Bronchial epithelial cell (primary cell): ENCODE data around the gene TAX1BP3. TPM values are rescaled to one million over a fixed set of nuclear protein-coding genes. Genes with fewer than 3 reads are reported as not detected.

Experiments used
- DNase-seq: peaks from one replicate; pipeline ENCODE4 v3.0.0-alpha.2; 2010; ENCODE audit warnings: low read depth
- FAIRE-seq: peaks from 2 replicates; lab custom pipeline; 2011; peaks lifted over from hg19 to GRCh38; lab: Jason Lieb, UNC
- H3K27me3 ChIP-seq: 2 replicates; pipeline ENCODE4 v1.5.1; 2011; ENCODE audit warnings: low read length; ENCODE audit not compliant: control insufficient read depth, insufficient read depth
- H3K36me3 ChIP-seq: 2 replicates; pipeline ENCODE4 v1.5.1; 2011; ENCODE audit warnings: low read length; ENCODE audit not compliant: control insufficient read depth, insufficient read depth
- H3K4me3 ChIP-seq: 2 replicates; pipeline ENCODE4 v1.5.1; 2011; ENCODE audit warnings: mild to moderate bottlenecking, low read depth, low read length, control low read depth
- total RNA-seq: library from RNA; depleted of rRNA; stranded (reverse); fragments of >200 nt; gene quantifications from 2 replicates; pipeline ENCODE4 v1.2.1, GENCODE V29; 2014
- TF ChIP-seq, protein P1 (sequence below): IDR thresholded peaks from 2 replicates; pipeline ENCODE4 v1.5.1; 2011; ENCODE audit warnings: mild to moderate bottlenecking, moderate library complexity, low read length, control low read depth, inconsistent platforms; ENCODE audit not compliant: insufficient read depth, severe bottlenecking

TAX1BP3 gene
- total RNA-seq, 1 donor from 2014 or later: 150 TPM

DNA sequence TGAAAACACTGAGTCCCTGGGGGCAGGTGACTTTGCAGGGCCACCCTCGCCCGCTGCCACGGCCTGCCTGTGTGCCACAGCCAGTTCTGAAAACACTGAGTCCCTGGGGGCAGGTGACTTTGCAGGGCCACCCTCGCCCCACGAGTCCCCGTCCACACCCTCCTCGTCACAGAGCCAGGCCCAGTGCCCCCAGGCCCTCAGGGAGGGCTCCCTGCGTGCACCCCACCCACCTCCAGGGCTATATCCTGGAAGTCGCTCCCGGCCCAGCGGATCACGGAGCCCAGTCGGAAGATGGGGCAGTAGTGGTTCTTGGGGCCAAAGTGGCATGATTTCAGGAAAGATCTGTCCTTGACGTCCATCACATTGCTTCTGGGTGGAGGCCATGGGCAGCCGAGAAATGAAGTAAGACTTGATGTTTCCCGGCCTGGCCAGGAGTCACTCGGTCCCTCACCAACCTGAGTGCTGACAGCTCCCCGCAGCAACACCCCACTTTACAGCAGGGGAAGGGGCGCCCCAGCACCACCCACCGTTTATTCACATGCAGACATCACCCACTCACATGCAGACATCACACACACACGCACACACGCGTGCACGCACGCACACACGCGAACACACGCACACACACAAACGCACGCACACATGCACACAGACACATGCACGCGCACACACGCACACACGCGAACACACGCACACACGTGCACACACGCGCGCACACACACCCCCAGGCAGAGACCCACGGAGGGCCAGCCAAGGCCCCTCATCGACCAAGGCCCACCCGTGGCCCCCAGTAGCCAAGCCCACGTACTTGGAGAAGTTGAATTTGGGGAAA, 21.1 kb upstream of the TAX1BP3 start:
- H3K27me3 ChIP-seq: peaks cover 4% of the 10 kb centered on the region
- FAIRE-seq: no peak
- H3K36me3 ChIP-seq: no peaks in the 10 kb centered on the region
- H3K4me3 ChIP-seq: no peak overlapping the region
- DNase-seq: no peak
- TF ChIP-seq, protein P1, sequence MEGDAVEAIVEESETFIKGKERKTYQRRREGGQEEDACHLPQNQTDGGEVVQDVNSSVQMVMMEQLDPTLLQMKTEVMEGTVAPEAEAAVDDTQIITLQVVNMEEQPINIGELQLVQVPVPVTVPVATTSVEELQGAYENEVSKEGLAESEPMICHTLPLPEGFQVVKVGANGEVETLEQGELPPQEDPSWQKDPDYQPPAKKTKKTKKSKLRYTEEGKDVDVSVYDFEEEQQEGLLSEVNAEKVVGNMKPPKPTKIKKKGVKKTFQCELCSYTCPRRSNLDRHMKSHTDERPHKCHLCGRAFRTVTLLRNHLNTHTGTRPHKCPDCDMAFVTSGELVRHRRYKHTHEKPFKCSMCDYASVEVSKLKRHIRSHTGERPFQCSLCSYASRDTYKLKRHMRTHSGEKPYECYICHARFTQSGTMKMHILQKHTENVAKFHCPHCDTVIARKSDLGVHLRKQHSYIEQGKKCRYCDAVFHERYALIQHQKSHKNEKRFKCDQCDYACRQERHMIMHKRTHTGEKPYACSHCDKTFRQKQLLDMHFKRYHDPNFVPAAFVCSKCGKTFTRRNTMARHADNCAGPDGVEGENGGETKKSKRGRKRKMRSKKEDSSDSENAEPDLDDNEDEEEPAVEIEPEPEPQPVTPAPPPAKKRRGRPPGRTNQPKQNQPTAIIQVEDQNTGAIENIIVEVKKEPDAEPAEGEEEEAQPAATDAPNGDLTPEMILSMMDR: no peak

DNA sequence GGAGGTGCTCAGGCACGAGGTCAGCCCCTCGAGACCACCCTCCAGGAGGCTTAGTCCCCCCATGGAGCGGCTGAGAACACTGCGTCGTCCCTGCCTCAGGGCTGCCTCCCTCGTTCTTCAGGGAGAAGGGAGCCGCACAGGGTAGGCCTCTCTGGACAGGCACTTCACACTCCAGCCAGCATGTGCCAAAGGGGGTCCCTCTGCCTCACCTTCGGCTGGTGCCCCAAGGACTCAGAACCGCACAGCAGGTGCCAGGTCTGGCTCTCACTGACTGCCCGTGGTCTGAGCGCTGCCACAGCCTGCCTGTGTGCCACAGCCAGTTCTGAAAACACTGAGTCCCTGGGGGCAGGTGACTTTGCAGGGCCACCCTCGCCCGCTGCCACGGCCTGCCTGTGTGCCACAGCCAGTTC, 20.5 kb upstream of the TAX1BP3 start:
- TF ChIP-seq, protein P1: no peak
- no peaks in the 10 kb centered on the region for H3K36me3 ChIP-seq
- DNase-seq: no peak
- H3K4me3 ChIP-seq: no peak overlapping the region
- peaks cover 4% of the 10 kb centered on the region for H3K27me3 ChIP-seq
- no peak for FAIRE-seq

DNA sequence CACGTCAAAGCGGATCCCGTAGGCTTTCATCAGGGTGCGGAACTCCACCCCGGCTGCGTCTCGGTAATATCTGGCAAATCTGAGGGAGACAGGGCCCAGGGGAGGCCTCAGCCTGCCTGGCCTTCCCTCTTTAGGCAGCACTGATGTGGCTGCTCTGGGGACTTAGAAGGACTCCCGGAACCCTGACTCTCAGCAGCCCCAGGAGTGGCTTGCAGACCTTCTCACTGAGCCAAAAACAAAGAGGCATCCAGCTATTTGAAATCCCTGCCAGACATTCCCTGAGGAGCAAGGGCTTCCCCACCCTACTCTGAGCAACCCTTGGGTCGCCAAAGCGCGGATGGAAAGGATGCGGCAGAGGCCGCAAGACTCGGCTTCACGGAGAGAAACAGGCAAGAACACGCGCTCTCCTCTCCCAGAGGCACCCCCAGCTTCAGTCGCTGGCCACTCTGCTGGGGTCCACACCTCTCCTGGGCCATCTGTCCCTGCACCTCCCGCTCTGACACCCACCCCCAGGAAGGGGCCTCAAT, 19.7 kb upstream of the TAX1BP3 start:
- FAIRE-seq: no peak
- DNase-seq: no peak
- TF ChIP-seq, protein P1: no peak
- Histone ChIP-seq H3K4me3 (no peak overlapping the region), H3K27me3 (peaks cover 4% of the 10 kb centered on the region), H3K36me3 (no peaks in the 10 kb centered on the region)

DNA sequence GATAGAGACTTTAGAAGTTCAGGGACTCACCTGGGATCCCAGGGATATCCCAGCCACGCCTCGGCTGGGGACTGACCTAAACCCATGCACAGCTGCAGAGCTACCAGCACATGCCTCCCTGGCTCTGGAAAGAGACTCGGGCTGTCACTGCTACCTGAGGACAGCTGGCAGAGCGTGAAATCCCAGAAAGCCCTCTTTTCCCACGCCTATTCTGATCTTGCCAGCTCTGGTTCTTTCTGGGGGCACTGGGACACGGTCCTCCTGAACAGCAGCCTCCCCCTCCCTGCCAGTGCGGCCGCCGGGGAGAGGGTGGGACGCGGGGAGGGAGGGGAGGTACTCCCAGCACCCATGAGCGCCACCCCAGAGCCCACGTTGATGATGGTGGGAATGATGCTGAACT, 16.8 kb upstream of the TAX1BP3 start:
- FAIRE-seq (no peak), DNase-seq (no peak)
- H3K27me3 ChIP-seq: peaks cover 4% of the 10 kb centered on the region
- H3K36me3 ChIP-seq: no peaks in the 10 kb centered on the region
- TF ChIP-seq, protein P1: no peak
- no peak overlapping the region for H3K4me3 ChIP-seq

DNA sequence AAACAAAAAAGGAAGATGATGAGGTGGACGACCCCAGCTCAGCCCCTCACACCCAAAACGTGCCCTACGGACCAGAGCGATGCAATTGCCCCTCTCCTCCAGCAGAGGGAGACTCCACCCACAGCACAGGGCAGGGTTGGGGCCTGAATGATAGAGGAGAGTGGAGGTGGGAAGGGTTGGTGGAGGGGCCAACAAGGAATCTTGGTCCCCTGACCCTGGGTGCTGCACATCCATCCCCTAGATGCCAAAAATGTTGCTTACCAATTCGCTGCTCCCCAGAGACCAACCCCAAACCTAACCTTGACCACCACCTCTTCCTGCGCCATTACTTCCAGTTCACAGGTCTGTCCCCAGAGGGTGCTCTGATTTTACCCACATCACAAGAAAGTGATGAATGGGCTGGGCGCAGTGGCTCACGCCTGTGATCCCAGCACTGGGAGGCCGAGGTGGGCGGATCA, 14.7 kb upstream of the TAX1BP3 start:
- H3K36me3 ChIP-seq: no peaks in the 10 kb centered on the region
- TF ChIP-seq, protein P1: peak; percentile 96
- DNase-seq (no peak), FAIRE-seq (no peak)
- H3K4me3 ChIP-seq: no peak overlapping the region
- peaks cover 4% of the 10 kb centered on the region for H3K27me3 ChIP-seq
